Naive B cell (primary cell): Measurements from ENCODE around the gene OR4K15. TPM values are rescaled to one million over a fixed set of nuclear protein-coding genes. Genes with fewer than 3 reads are reported as not detected.
"Not testable (repeated sequence)": the region's sequence is repeated elsewhere in the genome, so short reads cannot be mapped to it uniquely, and the experiment has no call there.

Experiments
- ATAC-seq, 2 donors: fragments of 150-1000 bp; cut with Tn5 transposase; 2 replicates each; pipeline ENCODE4 v1.10.0; 2021; ENCODE audit warnings: low read depth in 2 of 2, mild to moderate bottlenecking in 2 of 2, moderate library complexity in 2 of 2
- DNase-seq: peaks from one replicate; pipeline ENCODE4 v3.0.0; 2022
- H3K27ac Mint-ChIP-seq, 6 donors: one replicate each; pipeline ENCODE4 v1.8.0; 2020 to 2022; ENCODE audit warnings: mild to moderate bottlenecking in 6 of 6, mixed read lengths in 6 of 6, moderate library complexity in 5 of 6, inconsistent platforms in 2 of 6
- H3K27me3 Mint-ChIP-seq, 3 donors: one replicate each; pipeline ENCODE4 v1.8.0; 2021 to 2022; ENCODE audit warnings: mixed read lengths in 3 of 3, mild to moderate bottlenecking in 1 of 3
- H3K36me3 Mint-ChIP-seq, 2 donors: one replicate each; pipeline ENCODE4 v1.8.0; 2020 to 2022; ENCODE audit warnings: mixed read lengths in 2 of 2, inconsistent platforms in 1 of 2, mild to moderate bottlenecking in 1 of 2
- H3K4me1 Mint-ChIP-seq, 3 donors: one replicate each; pipeline ENCODE4 v1.8.0; 2020 to 2022; ENCODE audit warnings: mixed read lengths in 3 of 3, inconsistent platforms in 1 of 3, mild to moderate bottlenecking in 1 of 3, moderate library complexity in 1 of 3
- H3K4me3 Mint-ChIP-seq, 8 donors: one replicate each; pipeline ENCODE4 v1.8.0; 2020 to 2022; ENCODE audit warnings: mild to moderate bottlenecking in 8 of 8, mixed read lengths in 8 of 8, moderate library complexity in 8 of 8, inconsistent platforms in 2 of 8
- H3K9me3 Mint-ChIP-seq, 7 donors: one replicate each; pipeline ENCODE4 v1.8.0; 2020 to 2022; ENCODE audit warnings: mixed read lengths in 7 of 7, mild to moderate bottlenecking in 5 of 7, inconsistent platforms in 2 of 7, moderate library complexity in 1 of 7
- polyA plus RNA-seq, 6 donors: library from polyadenylated mRNA; unstranded; fragments of 300-500 nt; fragmentation: Illumina TruSeq; gene quantifications; one replicate each; pipeline ENCODE4 v1.2.3, GENCODE V29; 2021; ENCODE audit warnings: low read depth in 6 of 6

OR4K15 gene
- not detected for polyA plus RNA-seq

- ATAC-seq, result no peak
- Mint-ChIP-seq H3K9me3 (peaks cover 0 to 5% (median 1%) of the 10 kb centered on the region in 7 donors), H3K4me3 (no peak within 1 kb of the TSS), H3K4me1 (no peaks in the 10 kb centered on the region), H3K27me3 (peaks cover 0 to 6% (median 0%) of the 10 kb centered on the region in 3 donors), H3K36me3 (no peaks in the 10 kb centered on the region), H3K27ac (no peak within 1 kb of the TSS)
- no peak for DNase-seq
Observed at GRCh38 chr14:19975291-19975690, at the start of gene OR4K15. Gene OR4K15, plus strand, starts transcription at chr14:19975591. Its CDS starts 0 bp downstream, at chr14:19975591.

- peaks cover 0 to 2% (median 0%) of the 10 kb centered on the region in 3 donors for H3K27me3 Mint-ChIP-seq
- H3K9me3 Mint-ChIP-seq, result peaks cover 0 to 4% (median 0%) of the 10 kb centered on the region in 7 donors
- no peaks in the 10 kb centered on the region for H3K36me3 Mint-ChIP-seq
- no peaks in the 10 kb centered on the region for H3K4me1 Mint-ChIP-seq
- DNase-seq (no peak), ATAC-seq (no peak)
- no peak within 1 kb of the TSS for H3K4me3 Mint-ChIP-seq
- H3K27ac Mint-ChIP-seq, result no peak within 1 kb of the TSS
Observed at GRCh38 chr14:19930617-19931016, 44.8 kb upstream of the OR4K15 start, which contains the start of gene OR4K1. Gene OR4K1, plus strand, starts transcription at chr14:19930917. Its CDS starts 4,750 bp downstream, at chr14:19935667.

GRCh38 chr14:19941668-19942067 is 33.7 kb upstream of the OR4K15 start:
- Mint-ChIP-seq H3K4me3 (no peak overlapping the region), H3K36me3 (no peaks in the 10 kb centered on the region), H3K9me3 (peaks cover 0 to 3% (median 0%) of the 10 kb centered on the region in 7 donors), H3K27ac (no peak overlapping the region), H3K27me3 (no peaks in the 10 kb centered on the region), H3K4me1 (no peaks in the 10 kb centered on the region)
- DNase-seq (no peak), ATAC-seq (no peak)

GRCh38 chr14:19947413-19948090 is 27.8 kb upstream of the OR4K15 start:
- peaks cover 0 to 5% (median 2%) of the 10 kb centered on the region in 7 donors for H3K9me3 Mint-ChIP-seq
- no peaks in the 10 kb centered on the region for H3K4me1 Mint-ChIP-seq
- no peaks in the 10 kb centered on the region for H3K36me3 Mint-ChIP-seq
- H3K27ac Mint-ChIP-seq, result no peak overlapping the region
- no peak for ATAC-seq
- no peak for DNase-seq
- H3K4me3 Mint-ChIP-seq, result no peak overlapping the region
- H3K27me3 Mint-ChIP-seq, result no peaks in the 10 kb centered on the region

- Mint-ChIP-seq H3K36me3 (no peaks in the 10 kb centered on the region), H3K4me3 (no peak overlapping the region), H3K4me1 (no peaks in the 10 kb centered on the region), H3K9me3 (peaks cover 0 to 5% (median 2%) of the 10 kb centered on the region in 7 donors), H3K27me3 (no peaks in the 10 kb centered on the region), H3K27ac (no peak overlapping the region)
- no peak for DNase-seq
- ATAC-seq, result no peak
Observed at GRCh38 chr14:19949218-19949617, 26.2 kb upstream of the OR4K15 start.

GRCh38 chr14:19969735-19970134 is 5.7 kb upstream of the OR4K15 start:
- not testable (repeated sequence) for H3K4me3 Mint-ChIP-seq, ATAC-seq, H3K27ac Mint-ChIP-seq, H3K36me3 Mint-ChIP-seq, H3K27me3 Mint-ChIP-seq, H3K9me3 Mint-ChIP-seq, H3K4me1 Mint-ChIP-seq, DNase-seq

- no peak for DNase-seq
- Mint-ChIP-seq H3K27ac (no peak overlapping the region), H3K9me3 (peaks cover 0 to 5% (median 0%) of the 10 kb centered on the region in 7 donors), H3K27me3 (peaks cover 0 to 2% (median 0%) of the 10 kb centered on the region in 3 donors), H3K4me1 (no peaks in the 10 kb centered on the region), H3K36me3 (no peaks in the 10 kb centered on the region), H3K4me3 (no peak overlapping the region)
- ATAC-seq, result no peak
Observed at GRCh38 chr14:19974844-19975243, 547 bp upstream of the OR4K15 start.

GRCh38 chr14:19993438-19993837 is 18.0 kb downstream of the OR4K15 start:
- peaks cover 6 to 18% (median 10%) of the 10 kb centered on the region in 7 donors for H3K9me3 Mint-ChIP-seq
- H3K4me3 Mint-ChIP-seq, result no peak overlapping the region
- no peak for DNase-seq
- no peaks in the 10 kb centered on the region for H3K4me1 Mint-ChIP-seq
- no peak overlapping the region for H3K27ac Mint-ChIP-seq
- H3K36me3 Mint-ChIP-seq, result peaks cover 0 to 6% of the 10 kb centered on the region in 2 donors
- H3K27me3 Mint-ChIP-seq, result no peaks in the 10 kb centered on the region
- no peak for ATAC-seq

GRCh38 chr14:20001863-20002262 is 26.5 kb downstream of the OR4K15 start, which contains the start of gene OR4Q2:
Gene OR4Q2, plus strand, starts transcription at chr14:20002163.
- Mint-ChIP-seq H3K4me1 (no peaks in the 10 kb centered on the region), H3K4me3 (no peak within 1 kb of the TSS), H3K27me3 (peaks cover 0 to 6% (median 0%) of the 10 kb centered on the region in 3 donors), H3K9me3 (peaks cover 0 to 7% (median 0%) of the 10 kb centered on the region in 7 donors), H3K36me3 (no peaks in the 10 kb centered on the region), H3K27ac (no peak within 1 kb of the TSS)
- ATAC-seq (no peak), DNase-seq (no peak)

- Mint-ChIP-seq H3K9me3 (peaks cover 0 to 12% (median 2%) of the 10 kb centered on the region in 7 donors), H3K27me3 (peaks cover 0 to 6% (median 0%) of the 10 kb centered on the region in 3 donors), H3K4me1 (no peaks in the 10 kb centered on the region), H3K27ac (no peak overlapping the region), H3K4me3 (no peak overlapping the region), H3K36me3 (no peaks in the 10 kb centered on the region)
- DNase-seq, result no peak
- ATAC-seq, result no peak
Observed at GRCh38 chr14:20002319-20002718, 26.9 kb downstream of the OR4K15 start.

- ATAC-seq (no peak), DNase-seq (no peak)
- no peak overlapping the region for H3K4me3 Mint-ChIP-seq
- H3K27me3 Mint-ChIP-seq, result no peaks in the 10 kb centered on the region
- H3K36me3 Mint-ChIP-seq, result no peaks in the 10 kb centered on the region
- no peak overlapping the region for H3K27ac Mint-ChIP-seq
- H3K9me3 Mint-ChIP-seq, result peaks cover 0 to 28% (median 8%) of the 10 kb centered on the region in 7 donors
- H3K4me1 Mint-ChIP-seq, result no peaks in the 10 kb centered on the region
Observed at GRCh38 chr14:20008156-20008555, 32.8 kb downstream of the OR4K15 start.

GRCh38 chr14:20019257-20019865 is 44.0 kb downstream of the OR4K15 start, which contains the start of gene OR4K14:
Gene OR4K14, minus strand, starts transcription at chr14:20019307. Its CDS starts 4,114 bp downstream, at chr14:20015193.
- Mint-ChIP-seq H3K4me3 (no peak within 1 kb of the TSS), H3K27me3 (peaks cover 0 to 7% (median 0%) of the 10 kb centered on the region in 3 donors), H3K27ac (no peak within 1 kb of the TSS), H3K9me3 (peaks cover 0 to 7% (median 2%) of the 10 kb centered on the region in 7 donors), H3K4me1 (no peaks in the 10 kb centered on the region), H3K36me3 (no peaks in the 10 kb centered on the region)
- ATAC-seq (no peak), DNase-seq (no peak)
